Ishikawa (cell line): ENCODE data around the gene RBM38.

Experiments
- CREB1 ChIP-seq: IDR thresholded peaks from 2 replicates; pipeline ENCODE4 v1.6.1; 2012; ENCODE audit warnings: low read depth
- TAF1 ChIP-seq: IDR thresholded peaks from 2 replicates; pipeline ENCODE4 v1.6.1; 2012; ENCODE audit warnings: low read depth, mild to moderate bottlenecking

GRCh38 chr20:57374343-57374930 lies 16.8 kb upstream of the RBM38 start:
- no peak for TF ChIP-seq CREB1
- no peak for TF ChIP-seq TAF1
